IMR-90 (cell line): Measurements from ENCODE around the gene RAD18. TPM values are rescaled to one million over a fixed set of nuclear protein-coding genes. Genes with fewer than 3 reads are reported as not detected.

Source experiments
- ATAC-seq: fragments of 200-7000 bp; cut with Tn5 transposase; 2 replicates; pipeline ENCODE4 v1.9.1; 2020; ENCODE audit warnings: low read depth, mild to moderate bottlenecking, moderate library complexity
- BruUV-seq: library from RNA; stranded (reverse); fragments of 400-500 nt; replicated peaks from 2 replicates; lab custom pipeline; 2021; lab: Mats Ljungman, UMichigan
- CTCF ChIA-PET: fragments of 300-600 bp; formaldehyde crosslinking; extraction: SDS; loops from one replicate; lab custom pipeline; 2021; ENCODE audit warnings: antibody characterized with exemption; lab: Yijun Ruan, JAX
- POLR2A ChIA-PET: fragments of 300-600 bp; sonication (Branson Sonifier 250); formaldehyde crosslinking; loops from one replicate; lab custom pipeline; 2022; ENCODE audit warnings: antibody characterized with exemption; ENCODE audit not compliant: unreplicated experiment; lab: Charles Lee
- DNase-seq: peaks from one replicate; pipeline ENCODE4 v3.0.0; 2013
- H2AFZ ChIP-seq: replicated peaks from 2 replicates; pipeline ENCODE3; 2013; ENCODE audit warnings: low read length, mild to moderate bottlenecking; ENCODE audit not compliant: poor library complexity
- H2AK5ac ChIP-seq: 2 replicates; pipeline ENCODE4 v1.6.1; 2013; ENCODE audit warnings: low read depth, low read length, inconsistent platforms
- H2AK9ac ChIP-seq: replicated peaks from 2 replicates; pipeline ENCODE3; 2013; ENCODE audit warnings: mild to moderate bottlenecking, low read depth, low read length, moderate library complexity; ENCODE audit not compliant: poor library complexity
- H2BK120ac ChIP-seq: 2 replicates; pipeline ENCODE4 v1.6.1; 2013; ENCODE audit warnings: low read depth, low read length, inconsistent platforms
- H2BK15ac ChIP-seq: 3 replicates; pipeline ENCODE4 v1.6.1; 2013; ENCODE audit warnings: low read depth, low read length, inconsistent platforms
- H2BK20ac ChIP-seq: 2 replicates; pipeline ENCODE4 v1.6.1; 2013; ENCODE audit warnings: low read depth, mild to moderate bottlenecking, inconsistent platforms, low read length, moderate library complexity
- H2BK5ac ChIP-seq: 2 replicates; pipeline ENCODE4 v1.6.1; 2013; ENCODE audit warnings: mild to moderate bottlenecking, low read depth, low read length, inconsistent platforms; ENCODE audit not compliant: poor library complexity, severe bottlenecking
- H3K14ac ChIP-seq: replicated peaks from 2 replicates; pipeline ENCODE4 v1.6.1; 2013; ENCODE audit warnings: low read depth, low read length, inconsistent platforms
- H3K18ac ChIP-seq: 2 replicates; pipeline ENCODE4 v1.6.1; 2013; ENCODE audit warnings: low read depth, low read length, control low read depth
- H3K23ac ChIP-seq: 2 replicates; pipeline ENCODE4 v1.6.1; 2013; ENCODE audit warnings: low read depth, low read length, inconsistent platforms
- H3K27ac ChIP-seq: 2 replicates; pipeline ENCODE4 v1.5.1; 2013; ENCODE audit warnings: mild to moderate bottlenecking, control low read depth, low read length; ENCODE audit not compliant: insufficient read depth
- H3K27me3 ChIP-seq: 2 replicates; pipeline ENCODE4 v1.6.1; 2013; ENCODE audit warnings: low read length; ENCODE audit not compliant: control insufficient read depth, insufficient read depth
- H3K36me3 ChIP-seq: 2 replicates; pipeline ENCODE4 v1.6.1; 2013; ENCODE audit warnings: low read length, mixed read lengths; ENCODE audit not compliant: control insufficient read depth, insufficient read depth
- H3K4ac ChIP-seq: 2 replicates; pipeline ENCODE4 v1.6.1; 2013; ENCODE audit warnings: low read depth, low read length, inconsistent platforms
- H3K4me1 ChIP-seq: 2 replicates; pipeline ENCODE4 v1.6.1; 2013; ENCODE audit warnings: low read length, mixed read lengths; ENCODE audit not compliant: control insufficient read depth, insufficient read depth
- H3K4me2 ChIP-seq: 2 replicates; pipeline ENCODE4 v1.6.1; 2013; ENCODE audit warnings: low read depth, mild to moderate bottlenecking, control low read depth, low read length, moderate library complexity
- H3K4me3 ChIP-seq: 2 replicates; pipeline ENCODE4 v1.5.1; 2013; ENCODE audit warnings: low read depth, mild to moderate bottlenecking, control low read depth, low read length, moderate library complexity; ENCODE audit not compliant: insufficient read depth
- H3K56ac ChIP-seq: 2 replicates; pipeline ENCODE4 v1.6.1; 2013; ENCODE audit warnings: low read length, inconsistent platforms; ENCODE audit not compliant: insufficient read depth; ENCODE audit errors: extremely low read depth
- H3K79me1 ChIP-seq, 2 experiments: 2 replicates each; pipeline ENCODE4 v1.6.1; 2013; ENCODE audit warnings: low read length in 2 of 2, inconsistent platforms in 1 of 2, low read depth in 1 of 2
- H3K9ac ChIP-seq: 2 replicates; pipeline ENCODE4 v1.6.1; 2013; ENCODE audit warnings: low read depth, low read length, control low read depth
- H3K9me1 ChIP-seq: 2 replicates; pipeline ENCODE4 v1.6.1; 2013; ENCODE audit warnings: low read length, inconsistent platforms; ENCODE audit not compliant: insufficient read depth
- H3K9me3 ChIP-seq: 2 replicates; pipeline ENCODE4 v1.6.1; 2013; ENCODE audit warnings: low read length; ENCODE audit not compliant: control insufficient read depth, insufficient read depth
- H4K20me1 ChIP-seq: 2 replicates; pipeline ENCODE4 v1.6.1; 2013; ENCODE audit warnings: low read length, inconsistent platforms; ENCODE audit not compliant: insufficient read depth
- H4K5ac ChIP-seq: 2 replicates; pipeline ENCODE4 v1.6.1; 2013; ENCODE audit warnings: mild to moderate bottlenecking, low read depth, low read length, control low read depth
- H4K8ac ChIP-seq, 2 experiments: 2 replicates each; pipeline ENCODE4 v1.6.1; 2013; ENCODE audit warnings: low read depth in 2 of 2, low read length in 2 of 2, control low read depth in 1 of 2, inconsistent platforms in 1 of 2
- H4K91ac ChIP-seq: 2 replicates; pipeline ENCODE4 v1.6.1; 2013; ENCODE audit warnings: low read depth, low read length, inconsistent platforms; ENCODE audit not compliant: insufficient read depth
- BHLHE40 ChIP-seq: fragments of 150-350 bp; IDR thresholded peaks from 2 replicates; pipeline ENCODE4 v1.6.1; 2016; ENCODE audit warnings: mild to moderate bottlenecking, low read depth, low read length
- POLR2A ChIP-seq: IDR thresholded peaks from 2 replicates; pipeline ENCODE4 v1.6.1; 2012; ENCODE audit warnings: mild to moderate bottlenecking, low read depth, low read length
- WGBS, 2 experiments: methylation state at CpG; one replicate each; pipeline versions ENCODE4 v1.1.5 to v1.1.7; 2013; ENCODE audit warnings: missing lambda C conversion rate in 2 of 2; ENCODE audit not compliant: insufficient read length in 1 of 2; ENCODE audit errors: extremely low coverage in 2 of 2; 5-methylcytosine and 5-hydroxymethylcytosine counted together
- dilution Hi-C: fragments of 300-500 bp; cut with HindIII; formaldehyde crosslinking; loops from one replicate; pipeline ENCODE4 v1.14.3; 2018; ENCODE audit warnings: low sequenced_read_pairs; ENCODE audit not compliant: unreplicated experiment
- in situ Hi-C: fragments of 300-500 bp; cut with MboI; formaldehyde crosslinking; loops from 3 replicates; pipeline ENCODE4 v1.14.3; 2019; ENCODE audit warnings: low sequenced_read_pairs, inconsistent platforms, mixed read lengths
- intact Hi-C: fragments of 100-400 bp; cut with micrococcal nuclease; formaldehyde crosslinking; loops from 2 replicates; pipeline ENCODE4 v1.10.0; 2022
- polyA plus RNA-seq, 3 experiments: library from polyadenylated mRNA; depleted of rRNA; stranded (reverse); fragments of >200 nt; gene quantifications; 2 replicates each; pipeline ENCODE4 v1.2.3, GENCODE V29; 2012; ENCODE audit warnings: low replicate concordance in 1 of 3
- total RNA-seq: library from RNA; depleted of rRNA; stranded (reverse); fragments of >200 nt; gene quantifications from 2 replicates; pipeline ENCODE4 v1.2.3, GENCODE V29; 2012

The RAD18 gene
- total and polyA plus RNA-seq, 2 of the 4 experiments (the other 2 are of a cell fraction): 8.2 to 17.2 TPM

DNA sequence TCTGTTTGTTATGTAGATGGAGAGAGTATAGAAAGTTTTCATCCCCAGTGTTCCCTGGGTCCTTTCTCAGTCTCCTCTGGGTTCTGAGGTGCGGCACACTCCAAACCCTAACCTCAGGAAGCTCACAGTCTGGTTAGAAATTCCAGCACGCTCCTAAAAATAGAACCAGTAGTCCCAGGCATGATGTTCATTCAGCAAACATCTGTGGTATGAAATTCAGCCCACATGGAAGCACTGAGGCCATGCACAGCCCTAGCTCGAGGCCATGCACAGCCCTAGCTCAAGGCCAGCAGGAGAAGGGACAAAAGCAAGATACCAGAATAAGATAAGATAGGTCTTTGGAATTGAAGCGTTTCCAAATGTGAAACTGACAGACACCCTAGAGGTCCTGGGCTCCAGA lies 111.6 kb downstream of the RAD18 start:
- intact Hi-C loops (no loop called here), dilution Hi-C loops (no loop called here), in situ Hi-C loops (no loop called here)
- peak overlapping the region; percentile 58; the same call in 1 of the 2 replicates for H3K18ac ChIP-seq
- no peaks in the 10 kb centered on the region for H3K27me3 ChIP-seq
- no peaks in the 10 kb centered on the region for H3K9me3 ChIP-seq
- H4K91ac ChIP-seq: peak overlapping the region; percentile 84
- peaks cover 16% of the 10 kb centered on the region for H3K4me1 ChIP-seq
- no peak overlapping the region for H3K9ac ChIP-seq
- 90% methylated on average over 2 of the region's 4 CpGs; no CpG with 5 or more reads in 1 of the 2 experiments for WGBS, 2 experiments
- H3K4ac ChIP-seq: peak overlapping the region; percentile 90
- H2AK9ac ChIP-seq: peak overlapping the region; percentile 75
- peaks cover 26% of the 10 kb centered on the region for H3K9me1 ChIP-seq
- peak; percentile 74 for DNase-seq
- peak overlapping the region; percentile 92 for H2BK120ac ChIP-seq
- CTCF ChIA-PET: interaction anchor here (0.5 to 2.3 kb wide), 4 partner anchors 11 to 82 kb away, joined by 3 to 11 read pairs (median 4); partner anchors contain the start of gene OXTR
- H3K79me1 ChIP-seq: peaks cover 3 to 16% of the 10 kb centered on the region in 2 experiments; a peak in 2 of 4 replicates
- peak overlapping the region; percentile 95 for H2BK20ac ChIP-seq
- H3K56ac ChIP-seq: peak overlapping the region; percentile 58; the same call in 1 of the 2 replicates
- peak overlapping the region; percentile 98 for H2BK5ac ChIP-seq
- peak overlapping the region; percentile 84 for H3K14ac ChIP-seq
- POLR2A ChIA-PET: no interaction called here
- peak overlapping the region; percentile 85 for H2AK5ac ChIP-seq
- no peaks in the 10 kb centered on the region for H3K36me3 ChIP-seq
- no peak for TF ChIP-seq POLR2A
- peak; percentile 24; the same call in 1 of the 2 replicates for TF ChIP-seq BHLHE40
- H3K4me3 ChIP-seq: no peak overlapping the region
- H2BK15ac ChIP-seq: peak overlapping the region; percentile 61; the same call in 2 of the 3 replicates
- H3K23ac ChIP-seq: peak overlapping the region; percentile 57
- no TSS peak for BruUV-seq
- no peak overlapping the region for H3K4me2 ChIP-seq
- peak overlapping the region; percentile 45; the same call in 1 of the 2 replicates for H4K5ac ChIP-seq
- peak; percentile 70 for ATAC-seq
- no peaks in the 10 kb centered on the region for H4K20me1 ChIP-seq
- no peak overlapping the region for H3K27ac ChIP-seq
- H4K8ac ChIP-seq: peak overlapping the region; percentile 23 to 83; a peak in 3 of 4 replicates
- H2AFZ ChIP-seq: no peak overlapping the region
